Left kidney (tissue), 2 donors: ENCODE results near the gene DHRS11. TPM values are rescaled to one million over a fixed set of nuclear protein-coding genes. Genes with fewer than 3 reads are reported as not detected.

Source experiments
- DNase-seq: peaks from one replicate; pipeline ENCODE4 v3.0.0-alpha.2; 2013
- polyA plus RNA-seq: library from polyadenylated mRNA; unstranded; fragments of 120-200 nt; gene quantifications from one replicate; pipeline ENCODE4 v1.2.1, GENCODE V29; 2013; ENCODE audit not compliant: insufficient read length

Gene DHRS11
- polyA plus RNA-seq, 1 donor, result 28.8 TPM

DNA sequence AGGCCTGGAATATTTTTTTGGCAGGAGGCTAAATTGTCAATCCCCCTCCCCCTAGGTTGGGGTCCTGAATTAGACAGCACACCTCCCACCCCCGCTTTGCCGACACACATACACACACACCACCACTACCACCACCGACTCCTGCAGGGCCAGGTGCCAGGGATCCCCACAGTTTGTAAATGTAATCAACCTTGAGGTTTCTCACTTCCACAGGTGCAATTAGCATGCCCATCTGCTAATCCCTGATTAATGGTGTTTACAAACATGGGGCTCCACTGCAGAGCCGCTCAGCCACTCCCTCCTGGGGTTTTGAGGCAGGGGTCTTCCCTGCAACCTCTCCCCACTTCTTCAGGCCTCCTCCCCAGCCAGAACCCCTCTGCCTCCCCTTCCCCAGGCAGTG is 21.5 kb downstream of the DHRS11 start:
- DNase-seq, result no peak

DNA sequence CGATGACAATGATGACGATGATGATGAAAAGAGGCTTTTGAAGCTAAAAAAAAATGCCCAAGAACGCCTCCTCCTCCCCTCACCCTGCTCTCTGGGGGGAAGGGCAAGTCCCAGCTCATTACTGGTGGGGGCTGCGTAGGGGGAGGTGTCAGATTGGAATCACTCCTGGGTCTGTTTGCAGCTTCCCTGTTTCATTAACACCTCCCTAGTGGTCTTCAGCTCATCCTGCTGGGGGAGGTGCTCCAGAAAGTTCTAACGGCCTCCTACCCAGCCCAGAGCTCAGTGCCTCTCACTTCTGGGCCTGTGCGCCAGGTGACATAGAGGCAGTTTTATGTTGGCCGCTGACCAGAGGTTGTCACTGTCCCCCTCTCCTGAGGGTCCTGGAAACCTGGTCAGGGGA is 22.4 kb downstream of the DHRS11 start:
- DNase-seq, result no peak

DNA sequence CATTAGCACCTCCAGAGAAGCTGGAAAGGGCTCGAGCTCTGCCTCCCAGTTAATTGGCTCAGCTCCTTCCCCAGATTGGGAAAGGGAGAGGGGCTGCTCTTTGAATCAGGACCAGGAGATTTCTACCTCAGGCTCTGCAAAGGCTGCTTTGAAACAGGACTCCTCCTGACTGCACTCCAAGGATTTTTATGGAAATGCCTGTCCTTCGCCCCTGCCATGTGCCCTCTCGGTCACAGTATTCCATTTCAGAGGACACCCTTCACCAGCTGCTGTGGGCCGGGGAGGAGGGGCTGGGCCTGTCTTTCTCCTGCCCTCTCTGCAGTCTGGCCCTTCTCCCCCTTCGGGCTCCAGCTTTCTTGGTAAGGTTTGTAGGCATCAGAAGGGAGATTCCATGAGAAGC is 23.3 kb downstream of the DHRS11 start:
- DNase-seq, result peak; percentile 58

DNA sequence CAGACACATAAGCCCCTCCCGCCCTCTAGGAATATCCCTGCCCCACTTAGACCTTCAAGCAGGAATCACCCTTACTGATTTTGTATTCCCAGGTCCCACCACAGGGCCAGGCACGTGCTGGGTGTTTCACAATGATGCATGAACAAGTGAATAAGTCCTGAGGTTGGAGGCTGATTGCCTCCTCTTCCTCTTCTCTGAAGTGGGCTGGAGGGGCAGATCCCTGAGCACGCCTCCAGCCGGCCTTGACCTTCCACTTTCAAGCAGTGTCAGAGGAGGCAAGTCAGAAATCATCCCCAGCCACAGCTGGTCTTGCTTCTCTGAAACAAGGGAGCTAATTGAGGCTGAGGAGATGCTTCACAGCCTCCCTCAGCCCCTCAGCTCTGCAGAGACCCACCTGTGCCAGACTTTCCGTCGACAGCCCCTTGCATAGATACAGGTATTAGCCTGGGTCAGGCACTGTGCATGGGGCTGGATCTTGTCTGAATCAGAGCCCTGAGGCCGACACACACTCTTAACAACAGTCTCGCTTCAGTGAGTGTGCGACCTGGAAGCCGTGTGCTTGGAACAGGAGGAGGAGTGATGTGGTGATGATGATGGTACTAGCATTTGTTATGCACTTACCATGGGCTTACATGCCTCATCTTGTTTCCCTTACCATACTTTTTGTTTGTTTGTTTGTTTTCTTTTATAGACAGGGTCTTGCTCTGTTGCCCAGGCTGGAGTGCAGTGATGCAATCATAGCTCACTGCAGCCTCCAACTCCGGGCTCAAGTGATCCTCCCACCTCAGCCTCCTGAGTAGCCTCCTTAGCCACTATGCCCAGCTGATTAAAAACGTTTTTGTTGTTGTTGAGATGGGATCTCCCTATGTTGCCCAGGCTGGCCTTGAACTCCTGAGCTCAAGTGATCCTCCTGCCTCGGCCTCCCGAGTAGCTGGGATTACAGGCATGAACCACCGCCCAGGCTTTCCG is 24.7 kb downstream of the DHRS11 start:
- DNase-seq, result no peak

DNA sequence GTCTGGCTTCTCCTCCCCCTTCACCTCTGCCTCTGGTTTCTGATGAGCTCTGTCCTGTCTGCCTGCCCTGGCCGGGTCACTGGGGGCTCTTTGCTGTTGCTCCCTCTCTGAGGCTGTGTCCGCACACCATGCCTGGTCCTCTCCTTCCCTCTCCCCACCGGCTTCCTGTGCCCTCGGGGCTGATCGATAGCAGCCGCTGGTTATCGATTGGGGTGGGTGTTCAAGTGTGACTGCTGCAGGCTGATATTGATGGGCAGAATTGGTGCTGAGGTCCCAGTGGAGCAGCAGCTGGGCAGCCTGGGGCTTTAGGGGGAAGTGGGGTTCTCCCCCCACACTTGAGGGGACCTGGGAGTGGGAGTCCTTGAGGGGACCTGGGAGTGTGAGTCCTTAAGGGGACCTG is 26.1 kb downstream of the DHRS11 start:
- no peak for DNase-seq

DNA sequence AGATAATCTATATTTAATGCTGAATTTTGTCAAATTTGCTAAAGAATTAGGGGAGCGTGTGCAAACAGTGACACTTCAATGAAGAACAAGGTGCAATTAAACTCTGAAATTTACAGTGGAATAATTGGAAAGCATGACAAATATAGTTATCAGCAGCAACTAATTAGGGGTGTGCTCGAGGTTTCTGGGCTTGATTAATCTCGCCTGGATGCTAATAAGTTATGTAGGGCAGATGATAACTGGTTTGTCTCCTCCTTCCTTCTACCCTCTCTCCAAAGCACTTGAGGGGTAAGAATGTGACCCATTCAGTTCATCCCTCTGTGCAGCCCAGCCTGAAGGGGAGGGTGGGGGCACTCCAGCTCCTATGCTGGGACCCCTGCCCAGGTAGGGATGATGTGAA is 31.6 kb downstream of the DHRS11 start:
- DNase-seq, result no peak

DNA sequence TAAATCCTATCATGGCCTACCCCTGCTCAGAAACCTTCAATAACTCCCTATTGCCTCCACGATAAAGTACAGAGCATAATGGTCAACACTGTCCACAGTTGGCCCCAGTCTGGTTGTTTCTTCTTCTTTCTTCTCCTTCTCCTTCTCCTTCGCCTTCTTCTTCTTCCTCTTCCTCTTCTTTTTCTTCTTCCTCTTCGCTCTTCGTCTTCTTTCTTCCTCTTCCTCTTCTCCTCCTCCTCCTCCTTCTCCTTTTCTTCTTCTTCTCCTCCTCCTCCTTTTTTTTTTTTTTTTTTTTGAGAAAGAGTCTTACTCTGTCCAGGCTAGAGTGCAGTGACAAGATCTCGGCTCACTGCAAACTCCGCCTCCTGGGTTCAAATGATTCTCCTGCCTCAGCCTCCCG is 33.5 kb downstream of the DHRS11 start:
- no peak for DNase-seq

DNA sequence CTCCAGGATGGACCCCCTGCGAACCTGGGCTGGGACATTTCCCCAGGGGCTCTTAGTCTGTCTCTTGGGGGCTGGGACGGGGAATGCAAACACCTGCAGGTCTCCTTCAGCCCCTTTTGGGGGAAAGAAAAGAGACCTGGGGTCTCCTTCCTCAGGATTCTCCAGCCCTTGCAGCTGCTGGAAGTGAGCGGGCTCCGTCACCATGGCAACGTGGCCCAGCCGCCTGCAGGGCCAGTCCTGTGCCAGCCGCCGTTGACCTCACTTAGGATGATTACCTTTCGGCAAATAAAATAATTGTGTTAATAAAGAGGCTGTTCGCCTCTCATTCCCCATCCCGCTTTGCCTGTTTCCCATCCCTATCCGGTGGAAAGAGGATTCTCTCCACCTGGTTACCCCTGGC is 35.4 kb downstream of the DHRS11 start:
- DNase-seq, result no peak

DNA sequence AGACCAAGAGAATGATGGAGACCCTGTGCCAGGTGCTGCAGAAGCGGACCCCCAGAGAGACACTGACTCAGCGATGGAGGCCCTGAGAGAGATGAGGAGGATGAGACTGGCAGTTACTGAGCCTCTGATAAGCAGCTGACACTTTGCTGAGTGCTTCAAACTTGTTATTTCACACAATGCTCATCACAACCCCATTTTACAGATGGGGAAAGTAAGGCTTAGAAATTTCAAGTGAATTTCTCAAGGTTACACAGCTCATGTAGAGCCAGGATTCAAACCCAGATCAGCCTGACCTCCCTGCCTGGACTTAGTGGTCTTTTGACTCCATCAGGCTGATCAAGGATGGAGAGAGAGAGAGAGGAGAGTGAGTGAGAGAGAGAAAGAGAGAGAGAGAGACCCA is 36.9 kb downstream of the DHRS11 start:
- DNase-seq, result no peak

DNA sequence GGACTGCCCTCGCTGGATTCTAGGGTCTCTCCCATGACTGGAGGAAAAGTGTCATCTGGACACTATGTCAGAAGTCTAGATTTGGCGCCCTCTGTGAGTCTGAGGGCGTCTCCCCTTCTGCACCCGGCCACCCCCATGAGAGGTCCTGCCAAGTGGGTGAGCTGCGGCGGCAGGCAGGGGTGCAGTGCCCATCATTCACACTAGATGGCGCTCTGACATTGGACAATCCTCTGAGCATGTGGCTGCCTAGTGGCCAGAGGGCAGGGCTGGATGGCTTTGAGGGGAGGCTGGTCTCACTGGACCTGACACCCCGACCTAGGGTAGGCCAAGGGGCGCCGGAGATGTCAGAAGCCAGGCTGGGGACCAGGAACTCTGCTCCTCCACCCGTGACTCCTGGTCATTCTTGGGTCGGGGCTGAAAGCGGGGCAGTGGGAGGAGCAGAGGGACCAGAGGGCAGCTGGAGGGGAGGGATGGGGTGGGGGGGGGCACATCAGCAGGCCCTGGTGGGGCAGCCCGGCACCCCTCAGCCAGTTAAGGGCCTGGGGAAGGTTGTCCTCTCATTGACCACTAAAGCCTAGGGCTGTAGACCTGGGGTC is 37.7 kb downstream of the DHRS11 start:
- DNase-seq, result peak; percentile 55

DNA sequence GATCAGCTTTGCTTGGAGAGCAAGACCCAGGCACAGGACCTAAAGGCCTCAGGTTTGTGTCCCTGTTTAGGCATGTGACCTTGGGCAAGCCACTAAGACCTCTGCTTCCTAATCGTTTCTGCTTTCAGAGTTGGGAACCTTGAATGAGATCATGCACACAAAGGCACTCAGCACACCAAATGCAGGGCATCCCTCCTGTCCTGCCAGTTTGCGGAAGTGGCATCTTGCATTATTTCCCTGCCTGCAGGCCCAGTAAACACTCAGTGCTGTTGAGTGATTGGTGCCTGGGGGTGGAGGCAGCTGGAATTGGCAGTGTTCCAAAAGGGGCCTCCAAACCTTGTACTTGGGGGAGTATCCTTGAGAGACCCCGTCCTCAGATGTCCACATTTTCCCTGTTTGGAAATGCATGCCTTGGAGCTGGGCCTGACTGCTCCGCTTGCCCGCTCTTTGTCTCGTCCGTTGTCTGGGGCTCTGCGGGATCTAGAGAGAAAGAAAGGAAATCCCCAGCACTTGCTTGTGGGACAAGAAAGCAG is 38.4 kb downstream of the DHRS11 start:
- no peak for DNase-seq

DNA sequence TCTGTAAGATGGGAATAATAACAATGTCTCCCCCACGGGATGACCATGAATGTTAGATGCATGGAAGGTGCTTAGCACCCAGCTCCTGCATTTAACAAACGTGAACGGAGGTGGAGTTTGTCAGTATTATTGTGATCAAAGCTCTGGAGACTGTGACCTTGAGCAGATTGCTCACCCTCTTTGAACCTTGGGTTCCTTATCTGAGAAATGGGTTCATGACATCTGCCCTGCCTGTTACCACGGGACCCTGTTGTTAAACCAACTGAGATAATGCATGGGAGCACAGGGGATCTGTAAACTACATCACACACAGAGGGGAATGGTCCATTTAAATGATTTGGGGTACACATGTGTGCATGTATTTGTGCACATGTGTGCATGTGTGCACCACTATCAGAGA is 39.3 kb downstream of the DHRS11 start:
- DNase-seq, result no peak

DNA sequence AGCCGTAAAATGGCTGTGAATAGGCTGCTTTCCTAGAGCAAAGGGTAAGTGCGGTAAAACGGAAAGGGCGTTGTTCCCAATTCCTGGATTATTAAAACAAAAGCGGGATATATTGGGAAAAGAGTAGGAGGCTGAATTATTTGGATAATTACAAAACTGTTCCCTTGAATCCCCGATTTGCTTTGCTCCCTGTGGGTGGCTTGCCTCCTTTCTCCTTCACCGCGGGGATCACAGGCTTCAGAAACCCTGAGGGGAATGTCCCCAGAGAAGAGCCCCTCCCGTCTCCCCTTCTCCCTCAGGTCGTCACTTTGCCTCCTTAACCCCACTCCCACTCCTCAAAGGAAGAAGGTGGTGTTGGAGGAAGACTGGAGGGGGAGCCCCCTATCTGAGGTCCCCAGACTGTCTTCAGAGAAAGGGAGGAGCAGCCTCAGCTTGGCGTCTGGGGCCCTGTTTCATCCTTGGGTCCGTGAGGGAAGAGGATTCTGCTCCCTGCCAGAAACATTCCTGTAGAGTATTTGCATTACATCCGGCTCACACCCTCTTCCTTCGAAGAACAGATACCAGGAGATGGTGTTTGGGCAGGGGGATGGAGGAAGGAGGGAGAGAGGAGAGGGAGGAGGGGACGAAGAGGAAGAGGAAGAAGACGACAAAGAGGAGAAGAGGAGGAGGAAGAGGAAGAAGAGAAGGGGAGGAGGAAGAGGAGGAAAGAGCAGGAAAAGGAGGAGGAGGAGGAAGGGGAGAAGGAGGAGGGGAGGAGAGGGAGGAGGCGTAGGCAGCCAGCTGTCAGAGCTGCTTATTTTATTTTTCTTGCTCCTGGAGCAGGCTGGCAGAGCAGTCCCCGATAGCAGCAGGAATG is 41.5 kb downstream of the DHRS11 start:
- no peak for DNase-seq

DNA sequence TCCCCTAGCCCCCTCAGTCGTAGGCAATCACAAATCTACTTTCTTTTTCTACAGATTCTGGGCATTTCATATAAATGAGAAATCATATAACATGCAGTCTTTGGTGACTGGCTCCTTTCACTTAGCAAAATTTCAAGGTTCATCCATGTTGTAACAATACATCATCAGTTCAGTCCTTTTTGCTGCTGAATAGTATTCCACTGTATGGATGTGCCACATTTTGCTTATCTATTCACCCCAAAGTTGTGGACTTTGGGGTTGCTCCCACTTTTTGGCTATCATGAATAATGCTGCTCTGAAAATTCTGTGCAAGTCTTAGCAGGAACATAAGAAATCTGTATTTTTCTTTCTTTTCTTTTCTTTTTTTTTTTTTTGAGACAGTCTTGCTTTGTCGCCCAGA is 48.7 kb downstream of the DHRS11 start:
- no peak for DNase-seq

DNA sequence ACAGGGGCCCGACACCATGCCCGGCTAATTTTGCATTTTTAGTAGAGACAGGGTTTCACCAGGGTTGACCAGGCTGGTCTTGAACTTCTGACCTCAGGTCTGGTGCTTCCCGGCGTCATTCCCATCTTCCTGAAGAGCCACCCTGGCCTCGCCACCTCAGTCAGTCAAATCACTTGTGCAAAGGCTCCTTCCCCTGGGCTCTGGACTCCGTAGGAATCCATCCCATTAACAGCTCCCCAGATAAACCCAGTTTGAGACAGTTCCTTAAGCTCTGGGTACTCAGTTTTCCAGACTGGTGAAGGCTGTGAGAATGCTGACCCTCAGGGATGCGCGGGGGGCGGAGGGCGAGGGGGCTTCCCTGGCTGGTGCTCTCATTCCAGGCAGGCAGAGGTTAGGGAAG is 49.2 kb downstream of the DHRS11 start:
- DNase-seq, result no peak

DNA sequence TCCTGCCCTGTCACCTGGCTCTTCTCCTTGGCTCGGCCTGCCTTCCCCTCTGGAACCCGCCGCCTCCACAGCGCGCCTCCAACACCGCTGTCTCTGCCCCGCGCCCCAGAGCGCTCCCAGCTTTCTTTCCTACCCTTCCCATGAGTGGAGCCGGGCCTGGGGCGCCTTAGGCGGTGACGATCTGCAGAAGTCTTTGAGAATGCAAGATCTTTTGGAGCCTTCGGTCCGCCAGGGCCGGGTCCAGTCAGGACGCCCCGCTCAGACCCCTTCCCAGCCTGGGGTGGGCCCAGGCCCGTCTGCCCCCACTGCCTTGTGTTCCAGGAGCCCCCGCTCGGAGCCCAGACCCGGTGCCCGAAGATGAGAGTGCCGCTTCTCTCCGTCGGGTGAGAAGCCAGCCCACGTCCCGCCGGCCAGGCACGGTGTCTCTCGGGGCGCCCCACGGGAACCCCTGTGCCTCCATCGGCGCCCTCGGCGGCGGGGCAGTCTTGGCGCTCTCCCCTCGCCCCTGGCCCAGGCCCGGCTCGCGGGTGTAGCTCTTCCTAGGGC is 49.7 kb downstream of the DHRS11 start:
- DNase-seq, result no peak

DNA sequence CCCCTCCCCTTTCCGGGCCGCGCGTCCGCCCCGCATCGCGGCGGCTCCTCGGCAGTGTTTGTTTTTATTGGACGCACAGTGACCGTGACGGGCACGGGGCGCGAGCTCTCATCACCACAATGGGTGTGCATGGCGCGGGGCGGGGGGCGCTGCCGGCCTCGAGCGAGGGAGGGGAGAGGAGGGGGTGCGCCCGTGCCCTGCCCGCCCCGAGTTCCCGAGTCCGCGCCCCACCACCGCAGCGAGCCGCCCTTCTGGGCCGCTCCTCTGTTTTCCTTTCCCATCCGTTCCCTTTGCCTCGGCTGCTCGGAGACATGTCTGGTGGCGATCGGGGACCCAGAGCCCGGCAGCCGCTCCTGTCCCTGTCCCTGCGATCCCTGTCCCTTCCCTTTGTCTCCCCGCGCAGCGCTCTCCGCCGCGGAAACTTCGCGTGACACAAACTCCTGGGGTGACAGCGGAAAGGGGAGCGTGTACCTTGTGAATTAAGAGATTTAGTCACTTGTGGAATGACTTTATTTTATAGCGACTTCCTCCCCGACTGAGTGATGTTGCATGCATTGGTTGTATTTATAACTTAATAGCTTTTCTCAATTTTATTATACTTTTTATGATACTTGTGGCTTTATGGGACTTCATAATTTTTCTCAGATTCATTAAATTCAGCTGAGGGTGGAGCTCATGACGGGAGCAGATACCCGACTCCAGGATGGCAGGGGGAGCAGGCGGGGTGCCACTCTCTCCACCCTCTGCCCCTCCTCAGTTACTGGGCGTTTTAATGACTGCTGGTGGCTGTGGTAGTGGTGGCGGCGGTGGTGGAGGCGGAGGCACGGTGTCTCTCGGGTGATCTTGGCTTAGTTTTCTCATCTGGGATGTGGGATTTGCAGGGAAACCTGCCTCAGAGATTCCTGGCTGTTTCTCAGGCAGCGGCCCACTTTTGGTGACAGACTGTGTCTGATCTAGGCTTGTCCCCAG is 50.5 kb downstream of the DHRS11 start:
- DNase-seq, result no peak

DNA sequence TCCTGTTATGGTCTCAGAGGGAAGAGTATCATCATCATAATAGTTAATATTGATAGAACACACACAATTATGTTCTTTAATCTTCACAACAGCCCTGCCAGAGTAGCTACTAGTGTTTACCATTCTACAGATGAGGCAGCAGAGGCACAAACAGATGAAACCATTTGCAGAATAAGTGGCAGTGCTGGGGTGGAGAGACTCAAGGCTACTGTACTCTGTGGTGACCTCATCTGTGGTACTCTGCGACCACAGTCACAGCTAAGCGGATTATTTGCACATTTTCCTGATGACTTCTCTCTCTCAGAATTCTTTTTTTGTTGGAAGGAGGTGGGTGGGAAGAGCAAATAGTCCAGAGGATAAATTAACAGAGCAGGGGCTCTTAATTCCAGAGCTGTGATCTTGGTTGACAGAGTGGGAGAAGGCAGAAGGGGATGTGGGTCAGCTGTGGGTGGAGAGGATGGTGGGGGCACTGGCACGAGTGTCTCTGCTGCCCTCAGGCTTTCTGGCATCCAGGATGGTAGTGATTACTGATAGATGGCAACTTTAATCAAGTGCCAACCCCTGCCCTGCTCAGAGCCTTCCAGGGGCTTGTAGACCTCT is 51.5 kb downstream of the DHRS11 start:
- no peak for DNase-seq

DNA sequence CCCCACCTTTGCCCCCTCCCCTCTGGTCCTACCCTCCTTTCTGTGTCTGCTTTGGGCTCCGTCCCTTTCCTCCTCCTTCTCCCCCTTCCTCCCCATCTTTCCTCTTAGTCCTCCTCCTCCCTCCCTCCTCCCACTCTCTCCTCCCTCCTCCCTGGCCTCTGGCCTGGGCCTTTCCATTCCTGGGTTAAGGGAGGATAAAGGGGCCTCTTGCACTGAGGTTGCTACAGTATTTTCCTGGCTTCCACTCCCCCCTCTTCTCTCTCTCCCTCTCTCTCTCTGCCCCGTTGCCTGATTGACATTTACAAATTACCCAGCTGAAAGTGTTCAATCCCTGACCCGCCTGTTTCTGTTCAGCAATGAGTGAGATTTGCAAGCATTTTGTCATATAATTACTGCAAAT is 53.7 kb downstream of the DHRS11 start:
- no peak for DNase-seq

DNA sequence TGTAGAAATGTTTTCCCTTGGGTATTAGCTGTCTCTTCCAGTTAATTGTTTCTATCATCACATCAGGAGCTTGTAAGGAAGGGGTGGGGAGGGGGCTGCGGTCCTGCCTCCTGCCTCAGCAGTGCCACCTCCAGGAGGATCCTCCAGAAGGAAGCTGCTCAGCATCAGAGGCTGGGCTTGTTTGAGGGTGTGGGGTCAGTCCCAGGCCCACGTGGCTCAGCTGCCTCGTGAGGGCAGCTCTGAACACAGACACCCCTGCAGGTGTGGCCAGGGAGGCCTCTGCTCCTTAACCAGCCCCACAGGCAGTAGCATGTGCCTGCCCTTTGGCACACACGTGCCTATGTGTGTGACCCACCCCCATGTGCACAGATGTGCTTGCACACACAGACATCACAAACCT is 56.0 kb downstream of the DHRS11 start:
- no peak for DNase-seq
